ENCODE results near the gene RGS3. TPM values are rescaled to one million over a fixed set of nuclear protein-coding genes. Genes with fewer than 3 reads are reported as not detected.

Gene RGS3
- total and polyA plus RNA-seq, 10 donors: 17.5 to 122 (median 82.5) TPM

- DNase-seq: peak; percentile 39
- no peaks in the 10 kb centered on the region for H3K9me3 ChIP-seq
- WGBS, 5 donors: 65 to 74% (median 72%) methylated on average over 10 of the region's 10 CpGs
- no peak overlapping the region for H3K27ac ChIP-seq
- peaks cover 0 to 27% (median 0%) of the 10 kb centered on the region in 6 donors for H3K4me1 ChIP-seq
- H3K36me3 ChIP-seq: no peaks in the 10 kb centered on the region
- no peak overlapping the region for H3K4me3 ChIP-seq
- TF ChIP-seq POLR2AphosphoS5 (IDR thresholded peaks at IDR 0.05): no peak
- no peak for TF ChIP-seq CTCF (IDR thresholded peaks at IDR 0.05 in 8 of 11, conservative IDR thresholded peaks at IDR 0.05 in 3 of 11)
- no peak for TF ChIP-seq POLR2A (IDR thresholded peaks at IDR 0.05)
- peaks cover 0 to 9% (median 0%) of the 10 kb centered on the region in 7 donors for H3K27me3 ChIP-seq (replicated peaks in 1 of 7)
- intact Hi-C loops (cut with DNase I; ENCODE audit: low total_unique reads): no loop called here
Observed at GRCh38 chr9:113631137-113631765, 167.7 kb downstream of the RGS3 start.

GRCh38 chr9:113631871-113632665, 168.5 kb downstream of the RGS3 start:
- Histone ChIP-seq H3K4me1 (peaks cover 0 to 27% (median 0%) of the 10 kb centered on the region in 6 donors), H3K4me3 (no peak overlapping the region), H3K27me3 (replicated peaks in 1 of 7) (peaks cover 0 to 9% (median 0%) of the 10 kb centered on the region in 7 donors), H3K27ac (no peak overlapping the region), H3K9me3 (no peaks in the 10 kb centered on the region), H3K36me3 (no peaks in the 10 kb centered on the region)
- peak; percentile 15 for DNase-seq
- WGBS, 5 donors: 67 to 74% (median 72%) methylated on average over 8 of the region's 8 CpGs
- intact Hi-C loops (cut with DNase I; ENCODE audit: low total_unique reads): no loop called here
- no peak for TF ChIP-seq POLR2A (IDR thresholded peaks at IDR 0.05)
- TF ChIP-seq POLR2AphosphoS5 (IDR thresholded peaks at IDR 0.05): no peak
- no peak for TF ChIP-seq CTCF (IDR thresholded peaks at IDR 0.05 in 8 of 11, conservative IDR thresholded peaks at IDR 0.05 in 3 of 11)

GRCh38 chr9:113632776-113633590, 169.5 kb downstream of the RGS3 start:
- no peak overlapping the region for H3K27ac ChIP-seq
- H3K4me1 ChIP-seq: peaks cover 0 to 27% (median 0%) of the 10 kb centered on the region in 6 donors
- DNase-seq: peak; percentile 38

More at GRCh38 chr9:113632776-113633590, 169.5 kb downstream of the RGS3 start:
- H3K27me3 ChIP-seq (replicated peaks in 1 of 7): peaks cover 0 to 9% (median 0%) of the 10 kb centered on the region in 7 donors
- 65 to 79% (median 70%) methylated on average over 15 of the region's 15 CpGs for WGBS, 5 donors
- no peak overlapping the region for H3K4me3 ChIP-seq
- intact Hi-C loops (cut with DNase I; ENCODE audit: low total_unique reads): no loop called here
- no peaks in the 10 kb centered on the region for H3K9me3 ChIP-seq
- TF ChIP-seq CTCF (IDR thresholded peaks at IDR 0.05 in 8 of 11, conservative IDR thresholded peaks at IDR 0.05 in 3 of 11): no peak
- TF ChIP-seq POLR2AphosphoS5 (IDR thresholded peaks at IDR 0.05): no peak
- TF ChIP-seq POLR2A (IDR thresholded peaks at IDR 0.05): no peak
- H3K36me3 ChIP-seq: no peaks in the 10 kb centered on the region
